ENCODE results near the gene MAP4K1. TPM values are rescaled to one million over a fixed set of nuclear protein-coding genes. Genes with fewer than 3 reads are reported as not detected.

MAP4K1 gene
- total and polyA plus RNA-seq, 2 of the 13 experiments (the other 11 are each of a cell fraction or from before 2014, with no cell fraction given): 0.24 to 0.89 TPM

- POLR2A ChIA-PET: interaction anchor here (0.9 to 4.6 kb wide), 16 partner anchors 8 to 285 kb away, joined by 3 to 63 read pairs (median 6); partner anchors contain the start of genes MRPS12, RINL and SARS2
- Histone ChIP-seq H3K79me2 (ENCODE audit: insufficient read depth, low read length) (peaks cover 68% of the 10 kb centered on the region), H3K4me3 (replicated peaks in 1 of 3; ENCODE audit: insufficient read depth in 1 of 3, low read depth in 2 of 3, low read length in 3 of 3) (peak overlapping the region; percentile 84 to 100 (median 100)), H3K36me3 (replicated peaks in 1 of 2; ENCODE audit: control insufficient read depth in 1 of 2, insufficient read depth in 2 of 2, low read length in 2 of 2) (peaks cover 0 to 8% of the 10 kb centered on the region in 2 experiments; a peak in 3 of 5 replicates), H3K27ac (ENCODE audit: extremely low read length, insufficient read depth, low read length) (peak overlapping the region; percentile 92), H3K9ac (ENCODE audit: insufficient read depth, low read depth, low read length) (peak overlapping the region; percentile 99), H3K4me1 (ENCODE audit: insufficient read depth, low read length) (peaks cover 53% of the 10 kb centered on the region), H3K9me3 (ENCODE audit: low read length) (no peaks in the 10 kb centered on the region), H4K20me1 (ENCODE audit: insufficient read depth, low read length) (peaks cover 26% of the 10 kb centered on the region), H3K4me2 (ENCODE audit: low read depth, low read length) (peak overlapping the region; percentile 94), H2AFZ (ENCODE audit: low read length) (no peak overlapping the region), H3K27me3 (ENCODE audit: control insufficient read depth in 1 of 2, insufficient read depth in 2 of 2, low read length in 2 of 2) (peaks cover 0 to 4% of the 10 kb centered on the region in 2 experiments; a peak in 1 of 5 replicates)
- in situ Hi-C loops (cut with HindIII; ENCODE audit: extremely low pct_ligation_motif_present, low pct_unique_long_range_greater_than_20kb): no loop called here
- BruUV-seq (replicated peaks): no TSS peak
- under 1% methylated on average over 14 of the region's 15 CpGs for WGBS (ENCODE audit: low lambda C conversion rate)
- peak; percentile 65 for ATAC-seq
- intact Hi-C loops (cut with micrococcal nuclease; ENCODE audit: unreplicated experiment): loop anchor here (5.0 to 10.0 kb wide), 4 partner anchors 38 to 185 kb away; partner anchors contain the start of gene ECH1
- CTCF ChIA-PET (ENCODE audit: low intra/inter-chr PET ratio, low total read pairs): no interaction called here
- DNase-seq (ENCODE audit: low spot score): peak; percentile 94
- peak; percentile 86 for FAIRE-seq
- 0 out of 2 replicates have a peak, but pooled peaks have one; percentile 20 for TF ChIP-seq GATAD1 (CRISPR knock-in tag; IDR thresholded peaks at IDR 0.05)
- no peak for TF ChIP-seq KLF6 (CRISPR knock-in tag; IDR thresholded peaks at IDR 0.05)
- TF ChIP-seq ZNF251 (CRISPR knock-in tag; IDR thresholded peaks at IDR 0.05): no peak
- TF ChIP-seq PRPF4 (IDR thresholded peaks at IDR 0.05; ENCODE audit: low read depth, low read length, poor library complexity, severe bottlenecking): peak; percentile 26
- TF ChIP-seq RXRB (CRISPR knock-in tag; IDR thresholded peaks at IDR 0.05; ENCODE audit: borderline replicate concordance): peak; percentile 59; the same call in 1 of the 2 replicates
- TF ChIP-seq, protein P1, sequence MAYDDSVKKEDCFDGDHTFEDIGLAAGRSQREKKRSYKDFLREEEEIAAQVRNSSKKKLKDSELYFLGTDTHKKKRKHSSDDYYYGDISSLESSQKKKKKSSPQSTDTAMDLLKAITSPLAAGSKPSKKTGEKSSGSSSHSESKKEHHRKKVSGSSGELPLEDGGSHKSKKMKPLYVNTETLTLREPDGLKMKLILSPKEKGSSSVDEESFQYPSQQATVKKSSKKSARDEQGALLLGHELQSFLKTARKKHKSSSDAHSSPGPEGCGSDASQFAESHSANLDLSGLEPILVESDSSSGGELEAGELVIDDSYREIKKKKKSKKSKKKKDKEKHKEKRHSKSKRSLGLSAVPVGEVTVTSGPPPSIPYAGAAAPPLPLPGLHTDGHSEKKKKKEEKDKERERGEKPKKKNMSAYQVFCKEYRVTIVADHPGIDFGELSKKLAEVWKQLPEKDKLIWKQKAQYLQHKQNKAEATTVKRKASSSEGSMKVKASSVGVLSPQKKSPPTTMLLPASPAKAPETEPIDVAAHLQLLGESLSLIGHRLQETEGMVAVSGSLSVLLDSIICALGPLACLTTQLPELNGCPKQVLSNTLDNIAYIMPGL (CRISPR knock-in tag; IDR thresholded peaks at IDR 0.05; ENCODE audit: borderline replicate concordance in 1 of 2, low read depth in 1 of 2): peak in 1 of 2 experiments; percentile 49; a peak in 1 of 4 replicates
- peak; percentile 48 for TF ChIP-seq SALL1 (CRISPR knock-in tag; IDR thresholded peaks at IDR 0.05)
- 0 out of 2 replicates have a peak, but pooled peaks have one; percentile 44 for TF ChIP-seq ZBTB4 (CRISPR knock-in tag; IDR thresholded peaks at IDR 0.05; ENCODE audit: borderline replicate concordance)
- TF ChIP-seq, protein P2, sequence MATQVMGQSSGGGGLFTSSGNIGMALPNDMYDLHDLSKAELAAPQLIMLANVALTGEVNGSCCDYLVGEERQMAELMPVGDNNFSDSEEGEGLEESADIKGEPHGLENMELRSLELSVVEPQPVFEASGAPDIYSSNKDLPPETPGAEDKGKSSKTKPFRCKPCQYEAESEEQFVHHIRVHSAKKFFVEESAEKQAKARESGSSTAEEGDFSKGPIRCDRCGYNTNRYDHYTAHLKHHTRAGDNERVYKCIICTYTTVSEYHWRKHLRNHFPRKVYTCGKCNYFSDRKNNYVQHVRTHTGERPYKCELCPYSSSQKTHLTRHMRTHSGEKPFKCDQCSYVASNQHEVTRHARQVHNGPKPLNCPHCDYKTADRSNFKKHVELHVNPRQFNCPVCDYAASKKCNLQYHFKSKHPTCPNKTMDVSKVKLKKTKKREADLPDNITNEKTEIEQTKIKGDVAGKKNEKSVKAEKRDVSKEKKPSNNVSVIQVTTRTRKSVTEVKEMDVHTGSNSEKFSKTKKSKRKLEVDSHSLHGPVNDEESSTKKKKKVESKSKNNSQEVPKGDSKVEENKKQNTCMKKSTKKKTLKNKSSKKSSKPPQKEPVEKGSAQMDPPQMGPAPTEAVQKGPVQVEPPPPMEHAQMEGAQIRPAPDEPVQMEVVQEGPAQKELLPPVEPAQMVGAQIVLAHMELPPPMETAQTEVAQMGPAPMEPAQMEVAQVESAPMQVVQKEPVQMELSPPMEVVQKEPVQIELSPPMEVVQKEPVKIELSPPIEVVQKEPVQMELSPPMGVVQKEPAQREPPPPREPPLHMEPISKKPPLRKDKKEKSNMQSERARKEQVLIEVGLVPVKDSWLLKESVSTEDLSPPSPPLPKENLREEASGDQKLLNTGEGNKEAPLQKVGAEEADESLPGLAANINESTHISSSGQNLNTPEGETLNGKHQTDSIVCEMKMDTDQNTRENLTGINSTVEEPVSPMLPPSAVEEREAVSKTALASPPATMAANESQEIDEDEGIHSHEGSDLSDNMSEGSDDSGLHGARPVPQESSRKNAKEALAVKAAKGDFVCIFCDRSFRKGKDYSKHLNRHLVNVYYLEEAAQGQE (IDR thresholded peaks at IDR 0.05; ENCODE audit: borderline replicate concordance in 1 of 2, low read depth in 1 of 2, low read length in 2 of 2): peak in 1 of 2 experiments; percentile 45; a peak in 1 of 4 replicates
- peak; percentile 67 for TF ChIP-seq SOX5 (CRISPR knock-in tag; IDR thresholded peaks at IDR 0.05; ENCODE audit: borderline replicate concordance)
- TF ChIP-seq ZNF746 (CRISPR knock-in tag; IDR thresholded peaks at IDR 0.05): peak; percentile 27; the same call in 1 of the 2 replicates
- 0 out of 2 replicates have a peak, but pooled peaks have one; percentile 21 for TF ChIP-seq ZNF263 (CRISPR knock-in tag; IDR thresholded peaks at IDR 0.05)
- peak; percentile 59; the same call in 1 of the 2 replicates for TF ChIP-seq JUN (CRISPR knock-in tag; IDR thresholded peaks at IDR 0.05)
These were observed 31.8 kb upstream of the MAP4K1 start for GRCh38 chr19:38649305-38650171.

All from HepG2 (cell line).